Coronary artery (tissue), 2 donors: Measurements from ENCODE around the gene MTREX.

Source experiments
- DNase-seq: peaks from one replicate; pipeline ENCODE4 v3.0.0-alpha.2; 2017; ENCODE audit warnings: low spot score
- H3K27ac ChIP-seq, 2 donors: fragments of 200-600 bp; sonication (generic); one replicate each; pipeline ENCODE4 v1.5.1; 2016 to 2019
- H3K4me3 ChIP-seq: fragments of 200-600 bp; sonication (generic); 2 replicates; pipeline ENCODE4 v1.5.1; 2016; ENCODE audit warnings: mild to moderate bottlenecking, moderate library complexity
- TF ChIP-seq, protein P1 (sequence below): fragments of 200-600 bp; sonication (generic); IDR thresholded peaks from one replicate; pipeline ENCODE4 v1.5.1; 2019; ENCODE audit warnings: antibody characterized with exemption

MTREX gene

DNA sequence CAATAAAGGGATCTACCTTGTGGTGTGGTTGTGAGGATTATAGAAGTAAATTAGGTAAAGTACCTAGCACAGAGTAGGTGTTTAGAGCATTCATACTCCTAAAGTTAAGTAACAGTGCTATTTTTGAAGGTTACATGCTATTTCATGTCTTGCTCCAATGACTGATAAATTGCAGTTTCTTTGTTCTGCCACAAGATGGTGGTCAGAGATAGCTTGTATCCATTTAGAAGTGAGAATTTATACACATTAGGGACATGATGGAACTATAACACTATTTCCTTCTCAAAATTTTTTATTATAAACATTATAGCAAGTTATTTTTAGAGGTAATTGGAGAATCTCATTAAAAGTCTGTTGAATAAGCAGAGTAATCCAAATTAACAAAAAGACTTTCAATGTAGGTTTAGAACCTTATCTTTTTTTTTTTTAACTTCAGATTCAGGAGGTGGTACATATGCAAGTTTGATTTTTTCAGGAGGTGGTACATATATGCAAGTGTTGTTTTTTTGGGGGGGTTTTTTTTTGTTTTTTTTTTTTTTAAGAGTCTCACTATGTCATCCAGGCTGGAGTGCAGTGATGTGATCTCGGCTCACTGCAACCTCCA is 17.1 kb downstream of the MTREX start:
- Histone ChIP-seq H3K4me3 (no peak overlapping the region), H3K27ac (no peak overlapping the region)
- no peak for DNase-seq
- TF ChIP-seq, protein P1, sequence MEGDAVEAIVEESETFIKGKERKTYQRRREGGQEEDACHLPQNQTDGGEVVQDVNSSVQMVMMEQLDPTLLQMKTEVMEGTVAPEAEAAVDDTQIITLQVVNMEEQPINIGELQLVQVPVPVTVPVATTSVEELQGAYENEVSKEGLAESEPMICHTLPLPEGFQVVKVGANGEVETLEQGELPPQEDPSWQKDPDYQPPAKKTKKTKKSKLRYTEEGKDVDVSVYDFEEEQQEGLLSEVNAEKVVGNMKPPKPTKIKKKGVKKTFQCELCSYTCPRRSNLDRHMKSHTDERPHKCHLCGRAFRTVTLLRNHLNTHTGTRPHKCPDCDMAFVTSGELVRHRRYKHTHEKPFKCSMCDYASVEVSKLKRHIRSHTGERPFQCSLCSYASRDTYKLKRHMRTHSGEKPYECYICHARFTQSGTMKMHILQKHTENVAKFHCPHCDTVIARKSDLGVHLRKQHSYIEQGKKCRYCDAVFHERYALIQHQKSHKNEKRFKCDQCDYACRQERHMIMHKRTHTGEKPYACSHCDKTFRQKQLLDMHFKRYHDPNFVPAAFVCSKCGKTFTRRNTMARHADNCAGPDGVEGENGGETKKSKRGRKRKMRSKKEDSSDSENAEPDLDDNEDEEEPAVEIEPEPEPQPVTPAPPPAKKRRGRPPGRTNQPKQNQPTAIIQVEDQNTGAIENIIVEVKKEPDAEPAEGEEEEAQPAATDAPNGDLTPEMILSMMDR, result peak; percentile 55

DNA sequence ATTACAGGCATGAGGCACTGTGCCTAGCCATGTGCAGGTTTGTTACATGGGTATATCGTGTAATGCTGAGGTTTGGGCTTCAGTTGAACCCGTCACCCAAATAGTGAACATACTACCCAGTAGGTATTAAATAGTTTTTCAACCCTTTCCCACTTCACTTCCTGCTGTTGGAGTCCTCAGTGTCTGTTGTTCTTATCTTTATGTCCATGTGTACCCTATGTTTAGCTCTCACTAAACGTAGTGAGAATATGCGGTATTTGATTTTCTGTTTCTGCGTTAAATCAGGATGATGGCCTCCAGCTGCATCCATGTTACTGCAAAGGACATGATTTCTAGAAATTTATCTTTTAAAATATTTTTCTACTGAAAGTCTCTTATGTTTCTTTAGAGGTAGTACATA is 17.8 kb downstream of the MTREX start:
- Histone ChIP-seq H3K27ac (no peak overlapping the region), H3K4me3 (no peak overlapping the region)
- no peak for DNase-seq
- TF ChIP-seq, protein P1, result no peak

DNA sequence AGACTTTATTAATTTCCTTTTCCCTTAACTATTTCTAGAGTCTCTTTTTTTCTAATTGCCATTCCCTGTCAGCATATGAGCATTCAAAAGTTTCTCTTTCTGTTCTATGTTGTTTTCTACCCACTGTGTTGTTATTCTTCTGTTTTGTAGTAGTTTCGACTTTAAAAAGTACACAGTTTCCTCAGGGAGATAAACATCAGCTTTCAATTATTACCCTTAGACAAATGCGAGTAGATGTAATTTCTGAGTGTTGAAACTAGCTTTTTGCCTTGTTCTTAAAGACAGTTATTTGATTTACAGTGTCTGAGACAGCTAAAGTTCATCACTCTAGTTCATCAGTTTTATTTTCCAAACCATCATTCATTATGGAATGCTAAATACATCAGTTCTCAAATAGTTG is 19.5 kb downstream of the MTREX start:
- Histone ChIP-seq H3K27ac (no peak overlapping the region), H3K4me3 (no peak overlapping the region)
- DNase-seq, result no peak
- TF ChIP-seq, protein P1, result no peak

DNA sequence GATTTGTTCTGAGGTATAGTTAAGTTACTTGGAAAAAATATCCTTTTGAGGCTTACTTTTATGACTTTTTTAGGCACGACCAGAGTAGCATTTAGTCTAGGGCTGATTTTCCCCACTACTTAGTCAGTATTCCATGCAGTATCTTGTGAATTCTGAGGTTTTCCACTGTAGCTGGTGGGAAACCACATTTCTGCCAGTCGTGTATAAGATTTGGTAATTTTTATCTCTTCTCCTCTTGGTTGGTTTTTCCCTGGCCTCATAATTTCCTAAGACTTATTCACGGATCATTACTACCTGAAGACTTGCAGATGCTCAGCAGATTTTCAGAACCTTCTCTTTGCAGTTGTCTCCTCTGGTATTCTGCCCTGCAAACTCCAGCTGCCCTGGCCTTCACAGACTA is 23.5 kb downstream of the MTREX start:
- Histone ChIP-seq H3K27ac (no peak overlapping the region), H3K4me3 (no peak overlapping the region)
- DNase-seq, result no peak
- TF ChIP-seq, protein P1, result no peak

DNA sequence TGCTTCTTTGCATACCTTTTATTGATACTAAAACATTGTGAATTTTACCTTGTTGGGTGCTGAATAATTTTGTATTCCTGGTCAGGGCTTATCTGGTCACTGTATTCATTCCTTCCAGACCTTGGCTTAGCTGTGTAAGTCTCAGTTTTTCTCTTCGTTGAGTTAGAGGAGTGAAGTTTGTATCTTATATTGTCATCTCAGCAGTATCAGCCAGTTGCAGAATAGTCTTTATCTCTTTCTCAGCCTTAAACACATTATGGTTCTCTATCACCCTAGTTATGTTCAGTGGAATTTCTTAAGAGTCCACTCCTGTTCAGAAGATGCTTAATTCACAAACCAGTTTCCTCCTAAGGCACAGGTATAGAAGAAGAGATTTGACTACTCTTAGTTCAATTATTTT is 25.2 kb downstream of the MTREX start:
- Histone ChIP-seq H3K4me3 (no peak overlapping the region), H3K27ac (no peak overlapping the region)
- no peak for DNase-seq
- TF ChIP-seq, protein P1, result no peak

DNA sequence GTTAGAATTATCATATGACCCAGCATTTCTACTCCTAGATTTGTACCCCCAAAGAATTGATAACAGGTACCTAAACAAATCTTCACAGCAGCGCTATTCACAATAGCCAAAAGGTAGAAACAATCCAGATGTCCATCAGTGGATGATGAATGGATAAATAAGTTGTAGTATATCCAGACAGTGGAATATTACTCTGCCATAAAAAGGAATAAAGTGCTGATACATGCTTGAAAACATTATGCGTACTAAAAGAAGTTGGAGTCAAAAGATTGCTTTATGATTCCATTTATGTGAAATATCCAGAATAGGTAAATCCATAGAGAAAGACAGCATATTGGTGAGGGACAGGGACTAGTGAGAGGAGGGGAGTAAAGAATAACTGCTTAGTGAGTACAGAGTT is 26.0 kb downstream of the MTREX start:
- no peak for DNase-seq
- TF ChIP-seq, protein P1, result no peak
- H3K27ac ChIP-seq, result no peak overlapping the region
- H3K4me3 ChIP-seq, result no peak overlapping the region

DNA sequence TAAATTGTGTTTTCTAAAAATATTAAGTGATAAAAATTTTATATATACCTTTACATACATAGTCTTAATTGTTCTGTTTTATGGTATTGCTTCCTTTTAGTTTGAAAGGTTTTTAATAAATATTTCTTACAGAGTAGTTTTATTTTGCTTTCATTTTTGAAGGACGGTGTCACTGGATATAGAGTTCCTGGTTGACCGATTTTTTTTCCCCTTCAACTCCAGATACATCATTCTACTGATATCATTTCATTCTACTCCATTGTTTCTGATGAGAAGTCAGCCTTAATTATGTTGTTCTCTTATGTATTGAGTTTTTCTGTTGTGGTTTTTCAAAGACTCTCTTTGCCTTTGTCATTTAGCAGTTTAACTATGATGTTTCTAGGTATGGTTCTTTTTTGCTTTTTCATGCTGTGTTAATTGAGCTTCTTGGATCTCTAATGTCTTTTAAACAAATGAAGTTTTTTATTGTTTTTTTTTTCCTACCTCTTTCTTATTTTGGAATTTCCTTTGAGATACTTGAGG is 30.4 kb downstream of the MTREX start:
- TF ChIP-seq, protein P1, result no peak
- DNase-seq, result no peak
- H3K4me3 ChIP-seq, result no peak overlapping the region
- H3K27ac ChIP-seq, result peak overlapping the region in 1 of 2 donors; percentile 30
